Memory B cell (primary cell): Measurements from ENCODE around the gene BUD23.

Source experiments
- ATAC-seq: fragments of 150-1000 bp; cut with Tn5 transposase; 2 replicates; pipeline ENCODE4 v1.10.0; 2021; ENCODE audit warnings: low read depth, mild to moderate bottlenecking, moderate library complexity
- DNase-seq, 2 donors: peaks; one replicate each; pipeline ENCODE4 v3.0.0; 2022; ENCODE audit warnings: low spot score in 2 of 2
- H3K27ac Mint-ChIP-seq: one replicate; pipeline ENCODE4 v1.8.0; 2022; ENCODE audit warnings: mild to moderate bottlenecking, moderate library complexity, mixed read lengths
- H3K27me3 Mint-ChIP-seq: one replicate; pipeline ENCODE4 v1.8.0; 2022; ENCODE audit warnings: mixed read lengths
- H3K36me3 Mint-ChIP-seq: one replicate; pipeline ENCODE4 v1.8.0; 2022; ENCODE audit warnings: mild to moderate bottlenecking, mixed read lengths
- H3K4me1 Mint-ChIP-seq: one replicate; pipeline ENCODE4 v1.8.0; 2022; ENCODE audit warnings: mixed read lengths
- H3K4me3 Mint-ChIP-seq: one replicate; pipeline ENCODE4 v1.8.0; 2022; ENCODE audit warnings: mild to moderate bottlenecking, moderate library complexity, mixed read lengths
- H3K9me3 Mint-ChIP-seq: one replicate; pipeline ENCODE4 v1.8.0; 2022; ENCODE audit warnings: mixed read lengths

BUD23 gene

GRCh38 chr7:73683056-73683787 lies at the start of gene BUD23, which contains the start of gene DNAJC30:
BUD23 (plus strand) TSS chr7:73683597; CDS start chr7:73683626, 29 bp downstream.
DNAJC30 (minus strand) TSS chr7:73683453; CDS start chr7:73683423, 30 bp downstream.
- ATAC-seq (peak; percentile 93), DNase-seq (peak; percentile 79 to 87)
- no peaks in the 10 kb centered on the region for H3K9me3 Mint-ChIP-seq
- peak within 1 kb of the TSS; percentile 98 for H3K27ac Mint-ChIP-seq
- H3K4me3 Mint-ChIP-seq = peak within 1 kb of the TSS; percentile 97
- H3K4me1 Mint-ChIP-seq = peaks cover 17% of the 10 kb centered on the region
- H3K36me3 Mint-ChIP-seq = peaks cover 10% of the 10 kb centered on the region
- no peaks in the 10 kb centered on the region for H3K27me3 Mint-ChIP-seq

GRCh38 chr7:73633844-73634243 lies 49.6 kb upstream of the BUD23 start:
- ATAC-seq = no peak
- no peaks in the 10 kb centered on the region for H3K36me3 Mint-ChIP-seq
- DNase-seq = no peak
- H3K9me3 Mint-ChIP-seq = peaks cover 1% of the 10 kb centered on the region
- no peak overlapping the region for H3K27ac Mint-ChIP-seq
- H3K27me3 Mint-ChIP-seq = peaks cover 22% of the 10 kb centered on the region
- H3K4me3 Mint-ChIP-seq = no peak overlapping the region
- H3K4me1 Mint-ChIP-seq = peaks cover 2% of the 10 kb centered on the region

- no peak for DNase-seq
- Mint-ChIP-seq H3K27me3 (peaks cover 20% of the 10 kb centered on the region), H3K9me3 (peaks cover 1% of the 10 kb centered on the region), H3K4me3 (no peak overlapping the region), H3K36me3 (no peaks in the 10 kb centered on the region), H3K27ac (no peak overlapping the region), H3K4me1 (peaks cover 2% of the 10 kb centered on the region)
- ATAC-seq = no peak
These were observed 47.8 kb upstream of the BUD23 start for GRCh38 chr7:73635428-73636200.

GRCh38 chr7:73638911-73639310 lies 44.5 kb upstream of the BUD23 start:
- no peak for DNase-seq
- peaks cover 12% of the 10 kb centered on the region for H3K27me3 Mint-ChIP-seq
- H3K27ac Mint-ChIP-seq = no peak overlapping the region

GRCh38 chr7:73642834-73643233 lies 40.6 kb upstream of the BUD23 start:
- Mint-ChIP-seq H3K36me3 (peaks cover 1% of the 10 kb centered on the region), H3K27me3 (peaks cover 14% of the 10 kb centered on the region), H3K4me1 (no peaks in the 10 kb centered on the region), H3K27ac (no peak overlapping the region), H3K4me3 (no peak overlapping the region), H3K9me3 (peaks cover 2% of the 10 kb centered on the region)
- no peak for DNase-seq
- no peak for ATAC-seq

More at GRCh38 chr7:73638911-73639310, 44.5 kb upstream of the BUD23 start:
- ATAC-seq = no peak
- Mint-ChIP-seq H3K9me3 (peaks cover 3% of the 10 kb centered on the region), H3K4me1 (no peaks in the 10 kb centered on the region), H3K36me3 (peaks cover 1% of the 10 kb centered on the region), H3K4me3 (no peak overlapping the region)

- peaks cover 28% of the 10 kb centered on the region for H3K27me3 Mint-ChIP-seq
- peaks cover 5% of the 10 kb centered on the region for H3K36me3 Mint-ChIP-seq
- peaks cover 15% of the 10 kb centered on the region for H3K4me1 Mint-ChIP-seq
- DNase-seq (no peak), ATAC-seq (no peak)
- peaks cover 2% of the 10 kb centered on the region for H3K9me3 Mint-ChIP-seq
- H3K4me3 Mint-ChIP-seq = no peak overlapping the region
- no peak overlapping the region for H3K27ac Mint-ChIP-seq
These were observed 38.6 kb upstream of the BUD23 start for GRCh38 chr7:73644688-73645286.

- no peak overlapping the region for H3K27ac Mint-ChIP-seq
- DNase-seq = no peak
- no peak for ATAC-seq
These were observed 37.7 kb upstream of the BUD23 start for GRCh38 chr7:73645643-73646174.

GRCh38 chr7:73646785-73647724 lies 36.3 kb upstream of the BUD23 start:
- Mint-ChIP-seq H3K36me3 (peaks cover 3% of the 10 kb centered on the region), H3K9me3 (no peaks in the 10 kb centered on the region), H3K27ac (no peak overlapping the region), H3K4me3 (peak overlapping the region; percentile 30), H3K4me1 (peaks cover 15% of the 10 kb centered on the region), H3K27me3 (peaks cover 33% of the 10 kb centered on the region)
- DNase-seq = no peak
- no peak for ATAC-seq

More at GRCh38 chr7:73645643-73646174, 37.7 kb upstream of the BUD23 start:
- H3K4me1 Mint-ChIP-seq = peaks cover 15% of the 10 kb centered on the region
- peaks cover 2% of the 10 kb centered on the region for H3K9me3 Mint-ChIP-seq
- peaks cover 5% of the 10 kb centered on the region for H3K36me3 Mint-ChIP-seq
- no peak overlapping the region for H3K4me3 Mint-ChIP-seq
- H3K27me3 Mint-ChIP-seq = peaks cover 30% of the 10 kb centered on the region

- peak overlapping the region; percentile 28 for H3K27ac Mint-ChIP-seq
- peak overlapping the region; percentile 83 for H3K4me3 Mint-ChIP-seq
- peaks cover 3% of the 10 kb centered on the region for H3K36me3 Mint-ChIP-seq
- peaks cover 37% of the 10 kb centered on the region for H3K27me3 Mint-ChIP-seq
- ATAC-seq = peak; percentile 85
- DNase-seq = peak in 1 of 2 donors; percentile 45
- no peaks in the 10 kb centered on the region for H3K9me3 Mint-ChIP-seq
- peaks cover 15% of the 10 kb centered on the region for H3K4me1 Mint-ChIP-seq
These were observed 35.4 kb upstream of the BUD23 start for GRCh38 chr7:73647725-73648592.

- ATAC-seq (no peak), DNase-seq (no peak)
- H3K4me3 Mint-ChIP-seq = peak overlapping the region; percentile 83
- H3K4me1 Mint-ChIP-seq = peaks cover 15% of the 10 kb centered on the region
- H3K36me3 Mint-ChIP-seq = peaks cover 3% of the 10 kb centered on the region
- peaks cover 38% of the 10 kb centered on the region for H3K27me3 Mint-ChIP-seq
- H3K27ac Mint-ChIP-seq = peak overlapping the region; percentile 28
- H3K9me3 Mint-ChIP-seq = no peaks in the 10 kb centered on the region
These were observed 34.6 kb upstream of the BUD23 start for GRCh38 chr7:73648593-73649332.

- Mint-ChIP-seq H3K4me3 (peak overlapping the region; percentile 15), H3K36me3 (peaks cover 3% of the 10 kb centered on the region), H3K9me3 (no peaks in the 10 kb centered on the region), H3K27ac (no peak overlapping the region), H3K4me1 (peaks cover 15% of the 10 kb centered on the region), H3K27me3 (peaks cover 38% of the 10 kb centered on the region)
- DNase-seq (no peak), ATAC-seq (no peak)
These were observed 33.8 kb upstream of the BUD23 start for GRCh38 chr7:73649576-73649975.

GRCh38 chr7:73650524-73650923 lies 32.9 kb upstream of the BUD23 start:
- H3K9me3 Mint-ChIP-seq = no peaks in the 10 kb centered on the region
- no peak overlapping the region for H3K4me3 Mint-ChIP-seq
- H3K36me3 Mint-ChIP-seq = peaks cover 3% of the 10 kb centered on the region
- peaks cover 44% of the 10 kb centered on the region for H3K27me3 Mint-ChIP-seq
- peaks cover 15% of the 10 kb centered on the region for H3K4me1 Mint-ChIP-seq
- H3K27ac Mint-ChIP-seq = no peak overlapping the region
- DNase-seq = no peak
- ATAC-seq = no peak
